Suppressor macrophage treated with lipopolysaccharide for 4 hours (primary cell): Measurements from ENCODE around the gene HLA-DRA.
"Not testable (repeated sequence)": the region's sequence is repeated elsewhere in the genome, so short reads cannot be mapped to it uniquely, and the experiment has no call there.

Source experiments
- DNase-seq: peaks from one replicate; pipeline ENCODE4 v3.0.0-alpha.2; 2020

Gene HLA-DRA

DNA sequence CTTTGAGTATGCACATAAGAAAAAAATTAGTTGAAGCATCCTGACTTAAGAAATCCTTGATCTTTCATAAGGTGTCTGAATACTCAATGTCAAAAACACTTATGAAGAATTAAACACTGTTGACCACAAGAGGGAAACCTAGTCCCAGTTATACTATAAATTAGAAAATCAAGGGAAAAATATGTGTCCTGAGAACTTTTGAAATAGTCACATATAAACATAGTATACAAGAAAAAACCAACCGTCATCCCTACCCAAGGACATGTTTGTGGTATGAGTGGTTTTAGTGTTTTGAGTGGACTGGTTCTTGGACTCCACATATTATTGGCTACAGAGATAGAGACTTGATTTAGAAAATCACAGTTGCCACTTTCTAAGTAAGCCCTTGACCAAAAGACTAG, 7.6 kb upstream of the HLA-DRA start:
- DNase-seq, result peak; percentile 71

GRCh38 chr6:32433950-32434349, 5.7 kb upstream of the HLA-DRA start:
- DNase-seq, result not testable (repeated sequence)

GRCh38 chr6:32436186-32436585, 3.5 kb upstream of the HLA-DRA start:
- DNase-seq, result no peak

GRCh38 chr6:32436995-32437836, 2.5 kb upstream of the HLA-DRA start:
- DNase-seq, result peak; percentile 94

DNA sequence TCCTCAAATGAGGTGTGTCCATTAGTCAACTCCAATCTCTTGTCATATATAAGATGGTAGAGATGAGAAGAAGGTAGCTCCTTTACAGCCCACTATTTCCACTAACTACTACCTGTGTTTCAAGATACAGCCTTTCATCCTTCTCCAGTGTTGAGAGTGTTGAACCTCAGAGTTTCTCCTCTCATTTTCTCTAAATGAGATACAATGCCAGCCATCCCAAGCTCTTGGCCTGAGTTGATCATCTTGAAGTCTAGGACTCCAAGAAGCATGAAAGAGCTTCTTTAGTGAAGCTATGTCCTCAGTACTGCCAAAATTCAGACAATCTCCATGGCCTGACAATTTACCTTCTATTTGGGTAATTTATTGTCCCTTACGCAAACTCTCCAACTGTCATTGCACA, 548 bp upstream of the HLA-DRA start:
- no peak for DNase-seq

DNA sequence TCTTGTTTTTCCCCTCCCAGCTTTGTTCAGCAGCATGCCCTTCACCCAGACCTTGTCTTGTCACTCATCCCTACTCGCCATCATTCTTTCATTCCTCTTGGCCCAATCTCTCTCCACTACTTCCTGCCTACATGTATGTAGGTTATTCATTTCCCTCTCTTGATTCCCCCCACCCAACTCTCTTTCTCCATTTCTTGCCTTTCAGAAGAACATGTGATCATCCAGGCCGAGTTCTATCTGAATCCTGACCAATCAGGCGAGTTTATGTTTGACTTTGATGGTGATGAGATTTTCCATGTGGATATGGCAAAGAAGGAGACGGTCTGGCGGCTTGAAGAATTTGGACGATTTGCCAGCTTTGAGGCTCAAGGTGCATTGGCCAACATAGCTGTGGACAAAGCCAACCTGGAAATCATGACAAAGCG, 2.6 kb downstream of the HLA-DRA start:
- DNase-seq, result no peak

DNA sequence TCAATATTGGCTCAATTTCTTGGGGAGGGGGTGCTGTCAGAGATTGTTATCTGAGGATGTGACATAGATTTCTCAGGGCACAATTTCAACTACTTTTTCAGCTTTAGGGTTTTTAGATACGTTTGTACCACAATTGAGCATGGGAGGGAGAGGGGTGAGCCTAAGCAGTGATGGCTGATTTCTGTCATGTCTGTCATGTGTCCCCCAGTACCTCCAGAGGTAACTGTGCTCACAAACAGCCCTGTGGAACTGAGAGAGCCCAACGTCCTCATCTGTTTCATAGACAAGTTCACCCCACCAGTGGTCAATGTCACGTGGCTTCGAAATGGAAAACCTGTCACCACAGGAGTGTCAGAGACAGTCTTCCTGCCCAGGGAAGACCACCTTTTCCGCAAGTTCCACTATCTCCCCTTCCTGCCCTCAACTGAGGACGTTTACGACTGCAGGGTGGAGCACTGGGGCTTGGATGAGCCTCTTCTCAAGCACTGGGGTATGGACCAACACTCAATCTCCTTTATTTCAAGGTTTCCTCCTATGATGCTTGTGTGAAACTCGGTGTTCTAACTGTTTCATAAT, 3.4 kb downstream of the HLA-DRA start:
- DNase-seq, result no peak

DNA sequence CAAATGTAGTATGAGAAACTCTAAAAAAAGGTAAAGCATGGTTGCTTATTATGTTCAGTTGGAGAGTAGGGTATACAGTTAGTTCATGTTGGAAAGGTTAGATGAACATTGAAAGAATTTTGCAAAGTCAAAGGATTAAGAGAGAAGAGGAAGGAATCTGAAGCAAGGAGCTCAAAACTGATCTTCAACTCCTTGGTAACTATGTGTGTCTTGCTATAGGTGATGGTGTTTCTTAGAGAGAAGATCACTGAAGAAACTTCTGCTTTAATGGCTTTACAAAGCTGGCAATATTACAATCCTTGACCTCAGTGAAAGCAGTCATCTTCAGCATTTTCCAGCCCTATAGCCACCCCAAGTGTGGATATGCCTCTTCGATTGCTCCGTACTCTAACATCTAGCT, 4.7 kb downstream of the HLA-DRA start:
- DNase-seq, result no peak

DNA sequence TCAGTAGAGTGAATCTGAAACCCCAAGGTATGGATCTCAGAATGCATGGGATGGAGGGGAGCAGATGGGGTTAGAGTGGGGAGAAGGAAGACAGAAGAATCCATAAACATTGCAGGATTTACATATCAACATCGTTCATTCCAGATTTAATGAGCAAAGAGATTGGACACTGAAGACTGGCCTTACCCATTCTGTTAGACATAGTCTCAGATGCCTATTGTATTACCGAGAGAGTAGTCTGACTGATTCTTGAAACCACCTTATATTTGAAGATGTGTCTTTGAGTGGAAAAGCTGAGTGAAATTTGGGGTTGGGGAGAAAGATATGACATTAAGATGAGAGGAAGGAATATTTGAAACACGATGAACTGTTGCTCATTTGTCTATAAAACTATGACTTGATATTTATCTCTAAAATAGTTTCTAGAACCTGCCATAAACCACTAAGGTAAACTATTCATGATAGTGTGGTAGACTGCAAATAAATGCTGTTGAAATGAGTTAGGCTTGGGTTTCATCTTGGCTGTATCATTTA, 5.7 kb downstream of the HLA-DRA start:
- DNase-seq, result no peak

DNA sequence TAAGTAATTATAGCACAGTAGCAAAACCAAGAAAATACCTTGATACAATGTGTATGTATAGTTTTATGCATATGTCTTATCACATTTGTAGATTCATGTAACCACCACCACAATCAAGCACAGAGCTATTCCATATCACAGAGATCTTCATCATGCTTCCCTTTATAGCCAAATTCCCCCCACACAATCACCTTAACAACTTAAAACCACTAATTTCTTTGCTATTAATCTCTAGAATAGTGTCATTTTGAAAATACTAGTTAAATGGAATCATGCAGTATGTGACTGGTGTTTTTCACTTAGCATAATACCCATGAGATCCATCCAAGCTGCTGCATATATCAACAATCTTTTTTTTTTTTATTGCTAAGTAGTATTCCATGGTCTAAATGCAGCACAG, 8.2 kb downstream of the HLA-DRA start:
- DNase-seq, result no peak

GRCh38 chr6:32449088-32449736, 9.5 kb downstream of the HLA-DRA start:
- no peak for DNase-seq

- DNase-seq, result no peak
These were observed 17.4 kb downstream of the HLA-DRA start for GRCh38 chr6:32457054-32457453.

- DNase-seq, result no peak
These were observed 20.2 kb downstream of the HLA-DRA start for GRCh38 chr6:32459781-32460424.

DNA sequence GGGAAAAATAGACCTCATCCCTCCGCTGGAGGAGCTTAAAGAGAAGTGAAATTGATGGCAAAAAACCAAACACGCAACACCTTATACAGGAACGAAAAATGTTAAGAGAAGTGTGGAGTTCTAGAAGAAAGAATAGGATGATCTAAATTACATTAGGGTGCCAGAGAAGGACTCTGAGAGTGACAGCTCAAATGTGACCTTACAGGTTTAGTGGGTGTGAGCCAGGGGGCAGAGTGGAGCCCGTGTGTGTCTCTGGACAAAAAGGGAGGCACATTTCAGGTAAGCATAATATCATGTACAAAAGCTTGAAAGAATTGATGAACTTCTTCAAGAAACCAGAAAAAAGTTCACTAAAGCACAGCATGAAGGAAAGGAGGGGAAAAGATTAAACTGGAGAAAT, 20.8 kb downstream of the HLA-DRA start:
- no peak for DNase-seq

DNA sequence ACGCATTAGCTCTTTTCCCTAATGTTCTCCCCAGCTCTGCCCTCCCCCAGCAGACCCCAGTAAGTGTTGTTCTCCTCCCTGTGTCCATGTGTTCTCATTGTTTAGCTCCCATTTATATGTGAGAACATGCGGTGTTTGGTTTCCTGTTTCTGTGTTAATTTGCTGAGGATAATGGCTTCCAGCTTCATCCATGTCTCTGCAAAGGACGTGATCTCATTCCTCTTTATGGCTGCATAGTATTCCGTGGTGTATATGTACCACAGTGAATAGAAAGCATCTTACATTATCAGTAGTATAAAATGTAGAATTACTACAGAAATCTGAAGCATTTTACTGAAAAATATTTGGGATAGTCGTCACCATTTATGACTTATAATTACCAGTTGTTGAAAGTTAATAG, 21.8 kb downstream of the HLA-DRA start:
- DNase-seq, result no peak

DNA sequence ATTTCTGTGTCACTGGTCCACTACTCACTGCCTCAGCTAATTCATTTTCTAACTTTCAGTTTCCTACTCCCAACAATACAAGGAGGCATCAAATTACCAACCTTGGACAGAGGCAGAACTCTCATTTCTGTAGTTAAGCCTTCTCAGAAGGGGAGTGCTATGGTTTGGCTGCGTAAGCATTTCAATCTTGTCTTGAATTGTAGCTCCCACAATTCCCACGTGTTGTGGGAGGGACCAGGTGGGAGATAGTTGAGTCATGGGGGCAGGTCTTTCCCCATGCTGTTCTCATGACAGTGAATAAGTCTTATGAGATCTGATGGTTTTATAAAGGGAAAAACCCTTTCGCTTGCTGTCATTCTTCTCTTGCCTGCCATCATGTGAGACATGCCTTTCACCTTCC, 22.9 kb downstream of the HLA-DRA start:
- DNase-seq, result peak; percentile 56

GRCh38 chr6:32467743-32468503, 28.2 kb downstream of the HLA-DRA start:
- DNase-seq, result not testable (repeated sequence)

DNA sequence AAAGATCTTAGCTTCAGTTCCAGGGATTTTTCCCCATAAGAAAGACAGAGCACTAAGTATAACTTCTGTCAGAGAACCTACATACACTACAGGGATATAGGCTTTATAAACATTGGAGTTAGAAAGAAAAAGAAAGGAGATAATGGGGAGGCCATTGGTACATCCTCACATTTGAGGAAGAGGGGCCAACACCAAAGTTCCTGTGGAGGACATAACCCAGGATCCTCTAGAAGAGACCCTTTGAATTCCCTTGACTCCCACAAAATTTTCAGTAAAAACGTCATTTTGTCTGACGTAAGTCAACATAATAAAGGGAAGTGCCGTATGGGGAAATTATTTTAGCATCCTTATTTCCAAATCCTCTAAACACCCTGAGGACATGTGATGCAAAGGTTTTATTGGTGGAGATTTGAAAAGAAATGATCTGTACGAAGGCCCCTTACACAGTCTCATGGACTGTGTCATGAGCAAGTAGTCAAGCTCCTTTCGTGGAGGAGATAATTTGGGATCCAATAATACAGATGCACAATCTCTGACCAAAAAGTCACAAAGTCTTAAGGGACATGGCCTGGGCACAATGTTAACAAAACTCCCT, 33.2 kb downstream of the HLA-DRA start:
- DNase-seq, result peak; percentile 79

- peak; percentile 22 for DNase-seq
These were observed 34.0 kb downstream of the HLA-DRA start for GRCh38 chr6:32473376-32474348.

DNA sequence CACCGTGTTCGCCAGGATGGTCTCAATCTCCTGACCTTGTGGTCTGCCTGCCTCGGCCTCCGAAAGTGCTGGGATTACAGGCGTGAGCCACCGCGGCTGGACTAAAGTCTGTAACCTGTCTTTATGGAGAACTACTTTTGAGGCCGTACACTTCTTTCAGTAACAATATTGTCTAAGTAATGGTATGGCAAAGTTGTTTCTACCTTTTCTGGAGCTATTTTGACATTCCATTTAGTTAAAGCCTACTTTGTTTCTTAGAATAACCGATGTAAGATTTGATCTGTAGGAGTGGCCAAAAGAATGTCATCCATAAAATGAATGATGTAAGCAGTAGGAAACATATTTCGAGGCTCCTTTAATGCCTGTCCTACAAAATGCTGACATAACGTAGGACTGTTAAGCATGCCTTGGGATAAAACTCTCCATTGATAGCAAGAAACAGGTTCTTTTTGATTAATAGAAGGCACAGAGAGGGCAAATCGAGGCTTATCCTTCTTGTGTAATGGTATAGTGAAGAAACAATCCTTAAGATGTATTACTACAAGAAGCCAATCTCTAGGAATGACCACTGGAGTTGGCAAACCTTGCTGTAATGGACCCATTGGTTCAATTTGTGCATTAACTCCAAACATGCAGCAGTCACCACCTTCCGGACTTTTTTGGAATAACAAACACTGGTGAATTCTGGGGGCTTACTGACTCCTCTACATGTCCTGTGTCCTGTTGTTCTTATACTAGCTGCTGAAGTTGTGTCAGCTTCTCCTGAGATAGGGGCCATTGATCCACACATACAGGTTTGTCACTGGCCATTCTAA, 35.9 kb downstream of the HLA-DRA start:
- no peak for DNase-seq
